HUES48 (cell line): Measurements from ENCODE around the gene STOML1.

Source experiments
- H3K27ac ChIP-seq: one replicate; pipeline ENCODE4 v1.7.0; 2013; ENCODE audit warnings: low read depth, low read length, inconsistent platforms
- H3K27me3 ChIP-seq: 2 replicates; pipeline ENCODE4 v1.6.1; 2013; ENCODE audit warnings: mild to moderate bottlenecking, low read length; ENCODE audit not compliant: control insufficient read depth, insufficient read depth
- H3K36me3 ChIP-seq: 2 replicates; pipeline ENCODE4 v1.6.1; 2013; ENCODE audit warnings: low read length; ENCODE audit not compliant: control insufficient read depth, insufficient read depth
- H3K4me1 ChIP-seq: 2 replicates; pipeline ENCODE4 v1.6.1; 2013; ENCODE audit warnings: mild to moderate bottlenecking, low read length; ENCODE audit not compliant: control insufficient read depth, insufficient read depth
- H3K4me3 ChIP-seq: 2 replicates; pipeline ENCODE4 v1.5.1; 2013; ENCODE audit warnings: mild to moderate bottlenecking, low read depth, low read length
- H3K9ac ChIP-seq: 2 replicates; pipeline ENCODE4 v1.6.1; 2013; ENCODE audit warnings: mild to moderate bottlenecking, low read depth, low read length, moderate library complexity
- H3K9me3 ChIP-seq: 2 replicates; pipeline ENCODE4 v1.6.1; 2013; ENCODE audit warnings: low read length; ENCODE audit not compliant: control insufficient read depth, insufficient read depth

STOML1 gene

DNA sequence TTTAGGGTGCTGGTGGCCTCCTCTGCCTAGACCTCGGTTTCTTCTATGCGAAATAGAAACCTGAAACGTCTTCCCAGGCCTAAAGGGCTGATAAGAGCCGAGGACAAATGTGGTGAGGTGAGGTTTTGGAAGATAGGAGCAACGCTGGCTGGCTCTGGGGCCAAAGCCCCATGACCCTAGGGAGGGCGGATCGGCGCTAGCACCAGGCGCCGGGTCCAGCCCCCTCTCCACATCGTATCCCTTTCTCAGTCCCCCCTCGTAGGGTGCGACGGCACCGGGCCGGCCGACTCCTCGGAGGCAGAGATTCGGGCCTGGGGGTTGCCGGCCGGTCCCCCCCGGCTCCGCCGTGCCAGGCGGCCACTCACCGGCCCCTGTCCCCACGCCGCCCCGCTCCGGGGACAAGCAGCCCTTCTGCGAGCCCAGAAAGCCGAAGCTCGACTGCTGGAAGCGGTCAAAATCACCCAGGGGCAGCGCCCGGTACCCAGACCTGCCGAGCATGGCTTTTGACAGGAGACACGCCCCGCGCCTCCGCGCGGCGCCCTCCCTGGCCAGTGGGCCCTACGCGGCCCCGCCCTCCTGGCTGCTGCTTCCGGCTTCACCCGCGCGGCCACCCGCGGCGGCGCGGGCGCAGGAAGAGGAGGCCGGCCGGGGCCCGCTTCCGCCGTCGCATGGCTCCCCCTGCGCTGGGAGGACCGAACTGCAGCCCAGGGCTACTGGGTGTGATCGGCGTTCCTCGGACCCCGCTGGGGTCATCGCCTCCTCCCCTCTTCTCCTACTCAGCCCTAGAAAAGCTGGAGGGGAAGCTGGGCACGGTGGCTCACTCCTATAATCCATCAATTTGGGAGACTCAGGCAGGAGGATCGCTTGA is at the start of gene STOML1:
TSS of gene STOML1 (minus strand) at position 570 of the 868 bp plus-strand sequence. CDS start at position 498, 72 bp downstream.
- Histone ChIP-seq H3K9ac (no peak within 1 kb of the TSS), H3K9me3 (no peaks in the 10 kb centered on the region), H3K4me1 (peaks cover 7% of the 10 kb centered on the region), H3K27me3 (no peaks in the 10 kb centered on the region; the same call in 1 of the 2 replicates), H3K36me3 (peaks cover 3% of the 10 kb centered on the region; the same call in 1 of the 2 replicates), H3K27ac (no peak within 1 kb of the TSS), H3K4me3 (peak within 1 kb of the TSS; percentile 79)

DNA sequence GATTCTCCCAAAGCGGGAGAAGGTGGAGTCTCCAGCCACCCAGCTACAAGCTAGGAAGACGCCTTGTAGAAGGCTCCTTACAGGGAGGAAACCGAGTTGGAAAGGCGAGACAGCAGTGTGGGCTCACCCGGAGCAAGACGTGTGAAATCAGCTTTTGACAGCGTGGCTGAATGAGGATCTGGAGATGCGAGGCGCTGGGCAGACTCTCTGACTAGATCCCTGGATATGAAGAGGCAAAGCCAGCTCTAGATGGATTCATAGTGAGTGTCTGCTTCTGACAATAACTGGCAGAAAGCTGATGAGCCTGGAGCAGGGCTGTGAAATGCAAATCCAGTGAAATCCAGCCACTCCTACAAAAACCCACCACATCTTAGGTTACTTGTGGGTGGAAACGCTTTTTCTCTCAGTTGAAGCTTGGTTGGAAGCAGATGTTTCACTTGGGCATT is 49.2 kb upstream of the STOML1 start:
- peak overlapping the region; percentile 76 for H3K27ac ChIP-seq
- no peak overlapping the region for H3K4me3 ChIP-seq

GRCh38 chr15:74040109-74040850 is 48.2 kb upstream of the STOML1 start:
- no peak overlapping the region for H3K9ac ChIP-seq
- H3K4me3 ChIP-seq: no peak overlapping the region
- no peaks in the 10 kb centered on the region for H3K9me3 ChIP-seq
- peaks cover 4% of the 10 kb centered on the region; the same call in 1 of the 2 replicates for H3K36me3 ChIP-seq
- peak overlapping the region; percentile 76 for H3K27ac ChIP-seq
- H3K27me3 ChIP-seq: no peaks in the 10 kb centered on the region
- peaks cover 18% of the 10 kb centered on the region for H3K4me1 ChIP-seq

More for the DNA sequence above, 49.2 kb upstream of the STOML1 start:
- Histone ChIP-seq H3K27me3 (no peaks in the 10 kb centered on the region), H3K4me1 (peaks cover 18% of the 10 kb centered on the region), H3K9me3 (no peaks in the 10 kb centered on the region), H3K36me3 (no peaks in the 10 kb centered on the region), H3K9ac (no peak overlapping the region)

DNA sequence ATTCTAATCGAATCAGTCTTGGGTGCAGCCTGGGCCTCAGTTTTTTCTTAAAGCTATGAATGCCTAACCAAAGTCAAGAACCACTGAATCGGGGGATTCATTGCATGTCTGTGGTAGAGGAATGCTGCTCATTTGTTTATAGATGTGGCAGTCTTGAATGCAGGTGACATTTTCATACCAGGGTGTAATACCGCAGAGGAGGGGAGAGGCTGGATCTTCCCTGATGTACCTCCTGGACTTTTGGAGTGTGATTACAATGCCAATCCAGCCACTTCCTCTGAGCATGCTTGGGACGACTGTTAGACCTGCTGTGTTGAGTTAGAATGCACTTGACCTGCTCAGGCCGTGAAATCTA is 47.5 kb upstream of the STOML1 start:
- H3K36me3 ChIP-seq: peaks cover 8% of the 10 kb centered on the region
- no peak overlapping the region for H3K4me3 ChIP-seq

DNA sequence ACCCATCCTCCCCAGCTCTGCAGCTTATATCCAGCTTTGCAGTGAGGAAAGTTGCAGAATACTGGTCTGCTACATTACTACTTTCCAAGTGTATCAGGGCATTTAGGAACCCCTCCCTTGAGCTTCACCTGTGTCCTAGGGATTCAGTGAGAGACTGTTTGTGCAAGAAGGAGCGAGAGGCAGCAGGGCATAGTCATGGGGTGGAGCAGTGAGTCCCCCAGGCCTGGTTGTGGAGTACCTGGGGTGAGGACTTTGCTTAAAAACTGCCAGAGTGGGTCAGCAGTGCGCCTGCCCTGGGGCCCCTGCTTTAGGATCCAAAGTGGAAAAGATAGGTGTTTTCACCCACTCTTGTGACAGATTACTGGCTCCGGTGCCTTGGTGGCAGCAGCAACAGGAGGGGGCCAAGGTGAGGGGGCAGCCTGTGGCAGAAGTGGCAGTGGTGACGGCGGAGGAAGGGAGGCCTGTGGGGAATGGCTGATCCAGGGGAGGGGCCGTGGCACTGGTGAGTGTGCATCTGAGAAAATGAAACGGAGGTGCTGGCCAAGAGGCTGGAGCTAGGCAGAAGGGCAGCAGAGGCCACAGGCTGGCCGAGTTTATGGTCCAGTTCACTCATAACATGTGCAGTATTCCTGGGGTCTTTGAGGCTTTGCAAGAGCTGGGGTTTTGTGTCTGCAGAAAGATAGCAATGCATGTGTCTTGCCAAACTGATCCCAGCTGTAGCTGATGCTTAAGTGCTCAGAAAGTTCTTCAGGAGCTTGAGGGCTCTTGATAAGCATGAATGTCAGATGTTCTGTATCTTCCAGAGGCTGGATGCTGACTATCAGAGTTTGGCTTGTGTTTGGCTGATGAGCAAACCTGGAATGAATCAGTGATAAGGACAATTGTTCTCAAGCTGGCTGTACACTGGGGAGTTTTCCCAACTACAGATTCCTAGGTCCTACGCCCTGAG is 46.9 kb upstream of the STOML1 start:
- Histone ChIP-seq H3K4me1 (peaks cover 18% of the 10 kb centered on the region), H3K27me3 (no peaks in the 10 kb centered on the region), H3K4me3 (no peak overlapping the region), H3K27ac (no peak overlapping the region), H3K9ac (no peak overlapping the region), H3K36me3 (peaks cover 14% of the 10 kb centered on the region), H3K9me3 (no peaks in the 10 kb centered on the region)

More for the DNA sequence above, 47.5 kb upstream of the STOML1 start:
- no peaks in the 10 kb centered on the region for H3K27me3 ChIP-seq
- H3K27ac ChIP-seq: no peak overlapping the region
- H3K9ac ChIP-seq: no peak overlapping the region
- no peaks in the 10 kb centered on the region for H3K9me3 ChIP-seq
- peaks cover 18% of the 10 kb centered on the region for H3K4me1 ChIP-seq

DNA sequence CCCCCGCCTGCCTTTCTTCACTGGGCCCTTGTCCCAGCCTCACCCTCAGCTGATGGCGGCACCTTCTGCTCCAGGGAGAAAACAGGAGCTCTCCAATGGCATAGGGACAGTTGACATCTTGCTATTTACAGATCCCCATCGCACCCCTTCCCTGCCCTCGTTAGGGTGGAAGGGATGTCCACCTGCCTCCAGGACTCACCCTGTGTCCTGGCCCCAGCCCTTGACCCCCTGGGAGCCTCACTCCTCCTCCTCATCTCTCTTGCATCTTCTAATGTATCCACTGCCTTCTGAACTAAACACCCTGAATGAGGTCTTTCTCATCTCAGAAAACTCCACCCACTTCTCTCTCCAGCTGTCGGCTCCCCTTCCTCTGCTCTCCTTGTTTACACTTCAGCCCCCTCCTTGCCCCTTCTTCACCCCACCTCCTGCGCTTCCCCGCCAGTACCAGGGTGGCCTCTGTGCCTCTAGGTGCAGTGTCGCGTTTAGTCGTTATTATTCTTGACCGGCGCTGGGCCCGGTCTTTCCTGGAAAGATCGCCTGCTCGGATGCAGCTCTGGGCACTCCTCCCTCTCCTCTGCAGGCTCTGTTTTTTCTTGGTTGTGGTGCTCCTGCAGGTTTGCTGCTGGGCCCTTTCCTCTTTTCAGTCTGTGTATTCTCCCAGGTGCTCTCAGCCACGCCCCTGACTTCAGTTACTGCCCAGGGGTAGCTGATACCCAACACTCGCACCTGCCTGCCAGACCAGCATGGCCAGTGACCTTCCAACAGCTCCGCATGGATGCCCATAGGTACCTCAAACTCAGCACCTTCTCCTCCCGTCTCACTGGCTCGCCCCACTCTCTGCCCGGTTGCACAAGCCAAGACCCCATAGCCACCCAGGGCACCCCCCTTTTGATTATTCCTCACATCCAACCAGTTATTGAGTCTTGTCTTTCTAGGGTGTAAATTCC is 45.3 kb upstream of the STOML1 start:
- H3K27me3 ChIP-seq: no peaks in the 10 kb centered on the region
- no peak overlapping the region for H3K9ac ChIP-seq
- H3K4me1 ChIP-seq: peaks cover 18% of the 10 kb centered on the region
- H3K9me3 ChIP-seq: no peaks in the 10 kb centered on the region
- H3K36me3 ChIP-seq: peaks cover 19% of the 10 kb centered on the region
- H3K27ac ChIP-seq: no peak overlapping the region
- no peak overlapping the region for H3K4me3 ChIP-seq

- H3K4me3 ChIP-seq: no peak overlapping the region
- no peak overlapping the region for H3K27ac ChIP-seq
- H3K4me1 ChIP-seq: peaks cover 18% of the 10 kb centered on the region
- H3K9me3 ChIP-seq: no peaks in the 10 kb centered on the region
- H3K36me3 ChIP-seq: peaks cover 19% of the 10 kb centered on the region
- no peaks in the 10 kb centered on the region for H3K27me3 ChIP-seq
- no peak overlapping the region for H3K9ac ChIP-seq
These were observed 44.4 kb upstream of the STOML1 start for GRCh38 chr15:74036271-74037170.

DNA sequence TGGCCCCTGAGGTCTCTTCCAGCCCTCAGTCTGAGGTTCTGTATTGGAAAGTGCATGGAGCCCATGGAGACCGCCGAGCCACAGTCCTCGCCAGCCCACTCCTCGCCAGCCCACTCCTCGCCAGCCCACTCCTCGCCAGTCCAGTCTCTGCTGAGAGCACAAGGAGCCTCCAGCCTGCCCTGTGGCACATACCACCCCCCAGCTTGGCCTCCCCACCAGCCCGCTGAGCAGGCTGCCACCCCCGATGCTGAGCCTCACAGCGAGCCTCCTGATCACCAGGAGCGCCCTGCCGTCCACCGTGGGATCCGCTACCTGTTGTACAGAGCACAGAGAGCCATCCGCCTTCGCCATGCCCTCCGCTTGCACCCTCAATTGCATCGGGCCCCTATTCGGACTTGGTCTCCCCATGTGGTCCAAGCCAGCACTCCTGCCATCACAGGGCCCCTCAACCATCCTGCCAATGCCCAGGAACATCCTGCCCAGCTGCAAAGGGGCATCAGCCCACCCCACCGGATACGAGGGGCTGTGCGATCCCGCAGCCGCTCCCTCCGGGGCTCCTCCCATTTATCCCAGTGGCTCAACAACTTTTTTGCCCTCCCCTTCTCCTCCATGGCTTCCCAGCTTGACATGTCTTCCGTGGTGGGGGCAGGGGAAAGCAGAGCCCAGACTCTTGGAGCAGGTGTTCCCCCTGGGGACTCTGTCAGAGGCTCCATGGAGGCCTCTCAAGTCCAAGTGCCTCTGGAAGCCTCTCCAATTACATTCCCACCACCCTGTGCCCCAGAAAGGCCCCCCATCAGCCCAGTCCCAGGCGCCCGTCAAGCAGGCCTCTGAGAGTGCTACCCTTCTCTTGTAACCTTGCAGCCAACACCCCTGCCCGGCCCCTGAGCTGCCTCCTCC is 43.3 kb upstream of the STOML1 start:
- Histone ChIP-seq H3K4me3 (no peak overlapping the region), H3K4me1 (peaks cover 13% of the 10 kb centered on the region), H3K9ac (no peak overlapping the region), H3K36me3 (peaks cover 19% of the 10 kb centered on the region), H3K27ac (no peak overlapping the region), H3K27me3 (no peaks in the 10 kb centered on the region), H3K9me3 (no peaks in the 10 kb centered on the region)
